Measurements from ENCODE around the gene MLLT11. TPM values are rescaled to one million over a fixed set of nuclear protein-coding genes. Genes with fewer than 3 reads are reported as not detected.

The MLLT11 gene
- total and polyA plus RNA-seq, 10 of the 15 experiments (the other 5 are each of a cell fraction or from before 2014, with no cell fraction given), result 6.2 to 27.3 (median 9.2) TPM

- in situ Hi-C loops (cut with MboI) (no loop called here), intact Hi-C loops (cut with micrococcal nuclease; ENCODE audit: unreplicated experiment) (no loop called here)
- H3K4me3 ChIP-seq, result no peak overlapping the region
- no peaks in the 10 kb centered on the region for H3K79me2 ChIP-seq (ENCODE audit: control insufficient read depth, insufficient read depth, low read length)
- no peaks in the 10 kb centered on the region for H3K9me3 ChIP-seq (replicated peaks; ENCODE audit: control insufficient read depth, insufficient read depth, low read length)
- 97% methylated on average over 8 of the region's 8 CpGs for WGBS (ENCODE audit: insufficient coverage, insufficient replicate concordance, low lambda C conversion rate, missing lambda C conversion rate)
- H3K4me2 ChIP-seq (ENCODE audit: control insufficient read depth, insufficient read depth), result no peak overlapping the region
- RAD21 ChIA-PET (ENCODE audit: unreplicated experiment), result no interaction called here
- peaks cover 4 to 5% of the 10 kb centered on the region in 2 experiments; a peak in 2 of 4 replicates for H3K36me3 ChIP-seq (ENCODE audit: control insufficient read depth in 2 of 2, insufficient read depth in 2 of 2, low read length in 1 of 2)
- H3K27ac ChIP-seq (ENCODE audit: control insufficient read depth, insufficient read depth), result no peak overlapping the region
- no peaks in the 10 kb centered on the region for H3K4me1 ChIP-seq (ENCODE audit: control insufficient read depth, insufficient read depth, low read length)
- BruUV-seq (replicated peaks), result no TSS peak
- no peak for DNase-seq (ENCODE audit: low read depth, low spot score)
- CTCF ChIA-PET, result interaction anchor here (0.6 to 1.8 kb wide), 4 partner anchors 15 to 201 kb away, joined by 3 to 6 read pairs (median 4); partner anchors contain the start of genes C1orf56 and TNFAIP8L2
- no peak overlapping the region for H2AFZ ChIP-seq (ENCODE audit: control insufficient read depth, low read depth, low read length)
- no peak for ATAC-seq
- POLR2A ChIA-PET, result no interaction called here
- H3K9ac ChIP-seq (ENCODE audit: control insufficient read depth, insufficient read depth, low read length), result no peak overlapping the region
- H3K27me3 ChIP-seq (replicated peaks in 1 of 2; ENCODE audit: control insufficient read depth in 2 of 2, insufficient read depth in 2 of 2, low read length in 1 of 2), result no peaks in the 10 kb centered on the region
- no peak for FAIRE-seq
- SMC1A ChIA-PET (ENCODE audit: uncharacterized antibody, unreplicated experiment), result interaction anchor here (1.7 kb wide), 1 partner anchor 19 kb away, joined by 3 read pairs; no protein-coding TSS in a partner anchor
- TF ChIP-seq MYB (IDR thresholded peaks at IDR 0.05; ENCODE audit: borderline replicate concordance, low read depth, low read length) (no peak), HDGF (IDR thresholded peaks at IDR 0.05) (no peak), MTA3 (IDR thresholded peaks at IDR 0.05; ENCODE audit: borderline replicate concordance, low read length) (no peak)
- no peaks in the 10 kb centered on the region for H4K20me1 ChIP-seq (ENCODE audit: control insufficient read depth, insufficient read depth)
Observed at GRCh38 chr1:151032164-151032563, 28.0 kb upstream of the MLLT11 start.

GRCh38 chr1:151035167-151035566 lies 25.0 kb upstream of the MLLT11 start:
- FAIRE-seq, result no peak
- SMC1A ChIA-PET (ENCODE audit: uncharacterized antibody, unreplicated experiment), result no interaction called here
- no peak for DNase-seq (ENCODE audit: low read depth, low spot score)
- H3K9me3 ChIP-seq (replicated peaks; ENCODE audit: control insufficient read depth, insufficient read depth, low read length), result no peaks in the 10 kb centered on the region
- intact Hi-C loops (cut with micrococcal nuclease; ENCODE audit: unreplicated experiment) (no loop called here), in situ Hi-C loops (cut with MboI) (no loop called here)
- no peak overlapping the region for H3K4me2 ChIP-seq (ENCODE audit: control insufficient read depth, insufficient read depth)
- no peak overlapping the region for H3K4me3 ChIP-seq
- no peak overlapping the region for H2AFZ ChIP-seq (ENCODE audit: control insufficient read depth, low read depth, low read length)
- 94% methylated on average over 3 of the region's 3 CpGs for WGBS (ENCODE audit: insufficient coverage, insufficient replicate concordance, low lambda C conversion rate, missing lambda C conversion rate)
- POLR2A ChIA-PET, result interaction anchor here (0.5 kb wide), 1 partner anchor 149 kb away, joined by 4 read pairs; no protein-coding TSS in a partner anchor
- no peaks in the 10 kb centered on the region for H3K4me1 ChIP-seq (ENCODE audit: control insufficient read depth, insufficient read depth, low read length)
- RAD21 ChIA-PET (ENCODE audit: unreplicated experiment), result no interaction called here
- no TSS peak for BruUV-seq (replicated peaks)
- no peaks in the 10 kb centered on the region for H4K20me1 ChIP-seq (ENCODE audit: control insufficient read depth, insufficient read depth)
- no peak for TF ChIP-seq PAX5 (IDR thresholded peaks at IDR 0.05; ENCODE audit: borderline replicate concordance, low read depth, low read length)
- H3K79me2 ChIP-seq (ENCODE audit: control insufficient read depth, insufficient read depth, low read length), result no peaks in the 10 kb centered on the region
- CTCF ChIA-PET, result interaction anchor here (0.6 to 1.1 kb wide), 3 partner anchors 11 to 28 kb away, joined by 3 to 5 read pairs (median 3); partner anchors contain the start of gene MINDY1
- H3K9ac ChIP-seq (ENCODE audit: control insufficient read depth, insufficient read depth, low read length), result no peak overlapping the region
- no peak overlapping the region for H3K27ac ChIP-seq (ENCODE audit: control insufficient read depth, insufficient read depth)
- H3K36me3 ChIP-seq (ENCODE audit: control insufficient read depth in 2 of 2, insufficient read depth in 2 of 2, low read length in 1 of 2), result peaks cover 2% of the 10 kb centered on the region in 2 experiments; a peak in 2 of 4 replicates
- ATAC-seq, result no peak
- H3K27me3 ChIP-seq (replicated peaks in 1 of 2; ENCODE audit: control insufficient read depth in 2 of 2, insufficient read depth in 2 of 2, low read length in 1 of 2), result no peaks in the 10 kb centered on the region

All from GM12878 (cell line).